H1 (cell line): ENCODE data around the gene MMP11. TPM values are rescaled to one million over a fixed set of nuclear protein-coding genes. Genes with fewer than 3 reads are reported as not detected.

Experiments
- CTCF ChIA-PET: fragments of 300-600 bp; sonication (Branson Sonifier 250); formaldehyde crosslinking; loops from one replicate; lab custom pipeline; 2021; ENCODE audit not compliant: partially characterized antibody; lab: Charles Lee
- POLR2A ChIA-PET: fragments of 300-600 bp; sonication (Branson Sonifier 250); formaldehyde crosslinking; loops from one replicate; lab custom pipeline; 2021; ENCODE audit warnings: inconsistent platforms; ENCODE audit not compliant: partially characterized antibody; lab: Charles Lee
- DNase-seq, 2 experiments: peaks; one replicate each; pipeline versions ENCODE4 v3.0.0 to v3.0.0-alpha.2; 2010 to 2022; ENCODE audit warnings: low spot score in 2 of 2, low read depth in 1 of 2, mixed read lengths in 1 of 2
- FAIRE-seq: peaks from 2 replicates; lab custom pipeline; 2011; peaks lifted over from hg19 to GRCh38; lab: Jason Lieb, UNC
- H2AFZ ChIP-seq: 2 replicates; pipeline ENCODE4 v1.8.1; 2012; ENCODE audit warnings: low read length, inconsistent platforms
- H2AK5ac ChIP-seq: 2 replicates; pipeline ENCODE4 v1.6.1; 2013; ENCODE audit warnings: low read depth, low read length
- H2BK120ac ChIP-seq: replicated peaks from 2 replicates; pipeline ENCODE3; 2013; ENCODE audit warnings: low read depth, low read length, inconsistent platforms
- H2BK12ac ChIP-seq: 2 replicates; pipeline ENCODE4 v1.6.1; 2013; ENCODE audit warnings: low read depth, low read length
- H2BK15ac ChIP-seq: 2 replicates; pipeline ENCODE4 v1.6.1; 2013; ENCODE audit warnings: low read length
- H2BK20ac ChIP-seq: 2 replicates; pipeline ENCODE4 v1.6.1; 2013; ENCODE audit warnings: low read length
- H2BK5ac ChIP-seq: 2 replicates; pipeline ENCODE4 v1.6.1; 2013; ENCODE audit warnings: low read depth, low read length
- H3K14ac ChIP-seq: 2 replicates; pipeline ENCODE4 v1.6.1; 2013; ENCODE audit warnings: inconsistent platforms; ENCODE audit not compliant: insufficient read length
- H3K18ac ChIP-seq: 2 replicates; pipeline ENCODE4 v1.6.1; 2013; ENCODE audit warnings: low read length; ENCODE audit errors: extremely low read depth
- H3K23ac ChIP-seq: 2 replicates; pipeline ENCODE4 v1.6.1; 2013; ENCODE audit warnings: inconsistent platforms; ENCODE audit not compliant: insufficient read length
- H3K23me2 ChIP-seq: 2 replicates; pipeline ENCODE4 v1.6.1; 2013; ENCODE audit warnings: low read depth, low read length
- H3K27ac ChIP-seq: 2 replicates; pipeline ENCODE4 v1.6.1; 2011; ENCODE audit warnings: low read depth, low read length, inconsistent platforms
- H3K27me3 ChIP-seq, 4 experiments: replicated peaks in 1 of 4; 1 replicate in 1 of 4; 2 replicates in 3 of 4; pipeline versions ENCODE4 v1.6.1 to v1.8.1; 2011 to 2013; ENCODE audit warnings: low read length in 3 of 4, mild to moderate bottlenecking in 3 of 4, inconsistent platforms in 2 of 4, mixed read lengths in 2 of 4, moderate library complexity in 1 of 4; ENCODE audit not compliant: control insufficient read depth in 3 of 4, insufficient read depth in 3 of 4; ENCODE audit errors: extremely low read depth in 1 of 4
- H3K36me3 ChIP-seq, 4 experiments: 2 replicates each; pipeline versions ENCODE4 v1.6.1 to v1.8.1; 2011 to 2013; ENCODE audit warnings: mild to moderate bottlenecking in 4 of 4, low read length in 3 of 4, moderate library complexity in 2 of 4, control low read depth in 1 of 4, inconsistent platforms in 1 of 4; ENCODE audit not compliant: insufficient read depth in 4 of 4, control insufficient read depth in 2 of 4
- H3K4ac ChIP-seq: replicated peaks from 2 replicates; pipeline ENCODE3; 2013; ENCODE audit warnings: low read length, low read depth, mixed read lengths, inconsistent platforms; ENCODE audit not compliant: insufficient read length
- H3K4me1 ChIP-seq, 4 experiments: replicated peaks in 1 of 4; 1 replicate in 1 of 4; 2 replicates in 3 of 4; pipeline versions ENCODE4 v1.6.1 to v1.8.1; 2011 to 2013; ENCODE audit warnings: low read length in 3 of 4, inconsistent platforms in 2 of 4, mixed read lengths in 1 of 4; ENCODE audit not compliant: insufficient read depth in 4 of 4, control insufficient read depth in 3 of 4
- H3K4me2 ChIP-seq, 2 experiments: 2 replicates each; pipeline versions ENCODE4 v1.6.1 to v1.8.1; 2011 to 2013; ENCODE audit warnings: low read depth in 2 of 2, low read length in 2 of 2, control low read depth in 1 of 2, inconsistent platforms in 1 of 2, mild to moderate bottlenecking in 1 of 2; ENCODE audit not compliant: insufficient read depth in 1 of 2
- H3K4me3 ChIP-seq, 4 experiments: fragments of 200-600, 300-600 bp in 1 of 4; sonication (generic), shearing (Covaris generic), sonication (Bioruptor Twin) in 1 of 4; 2 replicates each; pipeline versions ENCODE4 v1.5.1 to v1.8.1; 2011 to 2016; ENCODE audit warnings: low read length in 4 of 4, low read depth in 3 of 4, control low read depth in 2 of 4, inconsistent platforms in 2 of 4, mild to moderate bottlenecking in 2 of 4, mixed read lengths in 1 of 4, moderate library complexity in 1 of 4; ENCODE audit not compliant: insufficient read depth in 2 of 4; ENCODE audit errors: extremely low read depth in 1 of 4
- H3K56ac ChIP-seq: replicated peaks from 2 replicates; pipeline ENCODE3; 2013; ENCODE audit warnings: low read depth, mild to moderate bottlenecking, mixed read lengths, low read length, inconsistent platforms; ENCODE audit not compliant: insufficient read length
- H3K79me1 ChIP-seq: 2 replicates; pipeline ENCODE4 v1.6.1; 2013; ENCODE audit warnings: low read depth, low read length, control low read depth
- H3K79me2 ChIP-seq, 2 experiments: 2 replicates each; pipeline versions ENCODE4 v1.6.1 to v1.8.1; 2012 to 2013; ENCODE audit warnings: low read length in 2 of 2, mild to moderate bottlenecking in 2 of 2, inconsistent platforms in 1 of 2; ENCODE audit not compliant: insufficient read depth in 2 of 2, control insufficient read depth in 1 of 2
- H3K9ac ChIP-seq, 4 experiments: replicated peaks in 1 of 4; 1 replicate in 1 of 4; 2 replicates in 3 of 4; pipeline versions ENCODE4 v1.6.1 to v1.8.1; 2011 to 2013; ENCODE audit warnings: low read depth in 3 of 4, low read length in 3 of 4, control low read depth in 2 of 4, mild to moderate bottlenecking in 2 of 4, moderate library complexity in 2 of 4, inconsistent platforms in 1 of 4; ENCODE audit errors: extremely low read depth in 1 of 4
- H3K9me3 ChIP-seq, 2 experiments: 2 replicates each; pipeline versions ENCODE4 v1.6.1 to v1.8.1; 2012 to 2013; ENCODE audit warnings: mild to moderate bottlenecking in 2 of 2, moderate library complexity in 2 of 2, control low read depth in 1 of 2, inconsistent platforms in 1 of 2, low read depth in 1 of 2, low read length in 1 of 2, mixed read lengths in 1 of 2; ENCODE audit not compliant: insufficient read depth in 2 of 2
- H4K20me1 ChIP-seq, 2 experiments: replicated peaks in 1 of 2; 2 replicates each; pipeline versions ENCODE3 to v1.8.1; 2011 to 2013; ENCODE audit warnings: inconsistent platforms in 2 of 2, low read length in 2 of 2, mild to moderate bottlenecking in 1 of 2; ENCODE audit not compliant: insufficient read depth in 2 of 2, control insufficient read depth in 1 of 2
- H4K5ac ChIP-seq: 2 replicates; pipeline ENCODE4 v1.6.1; 2013; ENCODE audit warnings: low read length, low read depth, mixed read lengths, inconsistent platforms; ENCODE audit not compliant: insufficient read length
- H4K8ac ChIP-seq: 2 replicates; pipeline ENCODE4 v1.8.0; 2013; ENCODE audit warnings: mild to moderate bottlenecking, moderate library complexity, low read length, inconsistent platforms; ENCODE audit not compliant: insufficient read depth; ENCODE audit errors: extremely low read depth
- H4K91ac ChIP-seq: replicated peaks from 2 replicates; pipeline ENCODE3; 2013; ENCODE audit warnings: low read length, mixed read lengths, inconsistent platforms; ENCODE audit not compliant: insufficient read length
- CBX5 ChIP-seq: fragments of 300-800, 300-1000 bp; sonication (generic); IDR thresholded peaks from 2 replicates; pipeline ENCODE4 v1.7.1; 2016; ENCODE audit warnings: antibody characterized with exemption, low read length, low read depth
- FOSL1 ChIP-seq: IDR thresholded peaks from 2 replicates; pipeline ENCODE4 v1.6.1; 2011; ENCODE audit warnings: mild to moderate bottlenecking, low read depth, low read length, moderate library complexity; ENCODE audit not compliant: insufficient read depth
- MAX ChIP-seq: IDR thresholded peaks from 2 replicates; pipeline ENCODE4 v1.6.1; 2012; ENCODE audit warnings: inconsistent platforms
- NANOG ChIP-seq: IDR thresholded peaks from 2 replicates; pipeline ENCODE4 v1.6.1; 2011; ENCODE audit warnings: low read length, low read depth, mild to moderate bottlenecking, inconsistent platforms; ENCODE audit not compliant: insufficient read depth, poor library complexity, severe bottlenecking
- RAD21 ChIP-seq, 2 experiments: IDR thresholded peaks in 1 of 2; conservative IDR thresholded peaks in 1 of 2; 2 replicates each; pipeline ENCODE4 v1.6.1; 2011; ENCODE audit warnings: low read depth in 2 of 2, low read length in 2 of 2, improper control_type of control experiment in 1 of 2, inconsistent platforms in 1 of 2, mild to moderate bottlenecking in 1 of 2, moderate library complexity in 1 of 2
- RFX5 ChIP-seq: IDR thresholded peaks from 2 replicates; pipeline ENCODE4 v1.6.1; 2011; ENCODE audit warnings: low read depth, low read length, improper control_type of control experiment, borderline replicate concordance
- RNF2 ChIP-seq: fragments of 200-900, 300-1000 bp; sonication (generic); IDR thresholded peaks from 2 replicates; pipeline ENCODE4 v1.7.1; 2016; ENCODE audit warnings: borderline replicate concordance, low read depth, mild to moderate bottlenecking, antibody characterized with exemption, low read length; ENCODE audit not compliant: poor library complexity, severe bottlenecking; ENCODE audit errors: missing control alignments
- SAP30 ChIP-seq: fragments of 300-600 bp; sonication (generic); IDR thresholded peaks from 2 replicates; pipeline ENCODE4 v1.7.1; 2012; ENCODE audit warnings: low read length, moderate library complexity, mild to moderate bottlenecking, inconsistent platforms; ENCODE audit not compliant: insufficient read depth, insufficient replicate concordance
- SRF ChIP-seq: IDR thresholded peaks from 2 replicates; pipeline ENCODE4 v1.6.1; 2011; ENCODE audit warnings: mild to moderate bottlenecking, low read depth, low read length, moderate library complexity
- WGBS, 2 experiments: shearing (Covaris generic) in 1 of 2; methylation state at CpG; one replicate each; pipeline versions ENCODE4 v1.1.6 to v1.1.7; 2013 to 2015; ENCODE audit warnings: low lambda C conversion rate in 2 of 2, mixed read lengths in 2 of 2, inconsistent platforms in 1 of 2, low coverage in 1 of 2, missing lambda C conversion rate in 1 of 2; ENCODE audit not compliant: insufficient replicate concordance in 2 of 2, insufficient coverage in 1 of 2, insufficient read length in 1 of 2; ENCODE audit errors: extremely low coverage in 1 of 2, missing lambda C conversion rate in 1 of 2; 5-methylcytosine and 5-hydroxymethylcytosine counted together
- polyA plus RNA-seq, 7 experiments: library from polyadenylated mRNA; depleted of rRNA in 3 of 7; stranded (reverse) in 5 of 7; unstranded in 2 of 7; fragments of >200 nt in 5 of 7; fragments of 200-250 nt in 2 of 7; gene quantifications; 1 replicate in 5 of 7; 2 replicates in 1 of 7; 4 replicates in 1 of 7; pipeline versions ENCODE4 v1.2.1 to v1.2.3, GENCODE V29; 2011 to 2013; ENCODE audit warnings: missing spikeins in 2 of 7, mixed read lengths in 2 of 7
- total RNA-seq: library from RNA; stranded (reverse); fragmentation: NEBNext Ultra II Directional; extraction: Animal tissue kit (Norgen Biotek cat#: 25700); gene quantifications from 2 replicates; pipeline ENCODE4 v1.2.1, GENCODE V29; 2021

The MMP11 gene
- total and polyA plus RNA-seq, 2 of the 8 experiments (the other 6 are each of a cell fraction or from before 2014, with no cell fraction given), result 10.2 to 18.3 TPM

GRCh38 chr22:23796461-23796860, 23.8 kb downstream of the MMP11 start:
- no peak overlapping the region for H3K27ac ChIP-seq
- H2BK15ac ChIP-seq, result no peak overlapping the region
- POLR2A ChIA-PET, result interaction anchor here (1.1 kb wide), 1 partner anchor 10 kb away, joined by 6 read pairs; the partner anchor contains the start of gene SMARCB1
- H3K4ac ChIP-seq, result no peak overlapping the region
- no peak overlapping the region for H4K91ac ChIP-seq
- TF ChIP-seq RNF2, result no peak
- TF ChIP-seq NANOG, result no peak
- TF ChIP-seq RAD21 (IDR thresholded peaks at IDR 0.05 in 1 of 2, conservative IDR thresholded peaks at IDR 0.05 in 1 of 2; ENCODE audit: low read depth in 2 of 2, low read length in 2 of 2), result no peak
- no peak for TF ChIP-seq SAP30
- TF ChIP-seq RFX5, result no peak
- no peak for TF ChIP-seq FOSL1
- no peak for TF ChIP-seq MAX
- TF ChIP-seq CBX5, result no peak
- TF ChIP-seq SRF, result no peak
- TF ChIP-seq, all 59 proteins: peak for 0
- H3K4me2 ChIP-seq, result no peak overlapping the region
- no peak for FAIRE-seq
- no peak overlapping the region for H4K8ac ChIP-seq
- H2BK20ac ChIP-seq, result no peak overlapping the region
- H2BK5ac ChIP-seq, result no peak overlapping the region
- peaks cover 0 to 15% of the 10 kb centered on the region in 2 experiments; a peak in 2 of 4 replicates for H3K79me2 ChIP-seq
- no peak overlapping the region for H2AFZ ChIP-seq
- no peaks in the 10 kb centered on the region for H3K4me1 ChIP-seq
- no peaks in the 10 kb centered on the region for H3K23me2 ChIP-seq
- peaks cover 15 to 50% (median 37%) of the 10 kb centered on the region in 4 experiments; a peak in 7 of 8 replicates for H3K36me3 ChIP-seq
- H3K9ac ChIP-seq, result no peak overlapping the region
- H3K18ac ChIP-seq, result no peak overlapping the region
- H3K79me1 ChIP-seq, result no peaks in the 10 kb centered on the region; the same call in 1 of the 2 replicates
- no peak for DNase-seq
- WGBS, 2 experiments, result 93% methylated on average over 5 of the region's 5 CpGs; no CpG with 5 or more reads in 1 of the 2 experiments
- no peak overlapping the region for H4K5ac ChIP-seq
- no peak overlapping the region for H3K23ac ChIP-seq
- H3K14ac ChIP-seq, result no peak overlapping the region
- no peak overlapping the region for H2AK5ac ChIP-seq
- H3K4me3 ChIP-seq, result no peak overlapping the region
- H4K20me1 ChIP-seq, result peaks cover 2 to 20% of the 10 kb centered on the region in 2 experiments
- no peak overlapping the region for H2BK120ac ChIP-seq
- H3K9me3 ChIP-seq, result no peaks in the 10 kb centered on the region
- CTCF ChIA-PET, result interaction anchor here (2.3 kb wide), 1 partner anchor 53 kb away, joined by 7 read pairs; no protein-coding TSS in a partner anchor
- H3K56ac ChIP-seq, result no peak overlapping the region
- no peak overlapping the region for H2BK12ac ChIP-seq
- no peaks in the 10 kb centered on the region for H3K27me3 ChIP-seq
